NOMO-1 treated with dmso at 0.1 percent for 144 hours (cell line): ENCODE measurements around the gene SPATA13.

Experiments used
- DNase-seq: peaks from one replicate; lab custom pipeline; 2025; ENCODE audit not compliant: unreplicated experiment; lab: John Stamatoyannopoulos, UW

SPATA13 gene

DNA sequence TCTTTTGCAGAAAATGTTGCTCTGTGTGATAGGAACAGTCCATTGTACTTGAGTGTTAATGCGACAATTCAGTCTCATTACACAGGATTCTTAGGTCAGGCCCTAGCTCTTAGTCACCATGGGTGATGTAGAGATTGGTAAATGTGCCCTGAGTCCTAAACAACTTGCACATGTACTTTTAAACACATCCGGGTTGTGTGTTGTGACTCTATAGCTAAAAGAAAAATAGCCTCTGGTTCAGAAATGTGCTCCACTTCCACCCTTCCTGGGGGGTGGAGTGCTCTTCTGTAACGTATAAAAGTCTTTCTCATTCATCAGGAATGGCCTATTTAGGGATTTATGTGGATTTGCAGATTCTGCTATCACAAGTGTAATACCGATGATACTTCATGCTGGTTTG lies 5.2 kb downstream of the SPATA13 start:
- no peak for DNase-seq

GRCh38 chr13:24166561-24166960 lies 6.0 kb downstream of the SPATA13 start:
- DNase-seq = no peak

GRCh38 chr13:24167666-24168391 lies 7.3 kb downstream of the SPATA13 start:
- DNase-seq = no peak

- no peak for DNase-seq
Observed at GRCh38 chr13:24168392-24168750, 7.9 kb downstream of the SPATA13 start.

GRCh38 chr13:24168979-24169378 lies 8.5 kb downstream of the SPATA13 start:
- DNase-seq = no peak

GRCh38 chr13:24172071-24172470 lies 11.6 kb downstream of the SPATA13 start:
- DNase-seq = no peak

DNA sequence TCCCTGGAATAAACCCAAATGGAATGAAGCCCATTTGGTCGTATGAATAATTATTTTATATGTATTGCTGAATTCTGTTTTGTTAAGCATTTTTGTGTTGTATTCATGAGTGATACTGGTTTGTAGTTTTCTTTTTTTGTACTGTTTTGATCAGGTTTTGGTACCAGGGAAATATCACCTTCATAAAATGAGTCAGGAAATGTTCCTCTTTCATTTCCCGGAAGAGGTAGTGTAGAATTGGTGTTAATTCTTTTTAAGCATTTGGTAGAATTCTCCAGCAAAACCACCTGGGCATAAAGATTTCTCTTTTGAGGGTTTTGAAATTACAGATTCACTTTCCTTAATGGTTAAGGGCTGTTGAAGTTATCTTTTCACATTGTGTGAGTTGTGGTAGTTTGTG lies 13.3 kb downstream of the SPATA13 start:
- no peak for DNase-seq

DNA sequence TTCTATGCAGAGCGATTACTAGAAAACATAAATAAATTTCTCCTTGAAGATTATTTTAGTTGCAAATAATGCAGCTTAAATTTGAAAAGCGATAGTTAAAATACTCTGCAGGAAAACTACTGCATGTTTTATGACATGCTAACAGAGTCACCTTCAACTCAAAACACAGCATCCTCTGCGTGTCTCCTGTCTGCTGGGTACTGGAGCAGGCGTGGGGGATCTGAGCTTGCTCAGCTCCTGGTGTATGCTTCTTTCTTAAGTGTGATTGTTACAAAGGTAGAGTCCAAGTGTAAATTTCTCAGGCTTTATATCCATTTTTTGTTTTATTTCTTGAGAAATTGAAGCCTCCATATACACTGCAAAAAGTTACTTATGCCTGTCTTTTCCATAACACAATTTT lies 15.3 kb downstream of the SPATA13 start:
- no peak for DNase-seq

DNA sequence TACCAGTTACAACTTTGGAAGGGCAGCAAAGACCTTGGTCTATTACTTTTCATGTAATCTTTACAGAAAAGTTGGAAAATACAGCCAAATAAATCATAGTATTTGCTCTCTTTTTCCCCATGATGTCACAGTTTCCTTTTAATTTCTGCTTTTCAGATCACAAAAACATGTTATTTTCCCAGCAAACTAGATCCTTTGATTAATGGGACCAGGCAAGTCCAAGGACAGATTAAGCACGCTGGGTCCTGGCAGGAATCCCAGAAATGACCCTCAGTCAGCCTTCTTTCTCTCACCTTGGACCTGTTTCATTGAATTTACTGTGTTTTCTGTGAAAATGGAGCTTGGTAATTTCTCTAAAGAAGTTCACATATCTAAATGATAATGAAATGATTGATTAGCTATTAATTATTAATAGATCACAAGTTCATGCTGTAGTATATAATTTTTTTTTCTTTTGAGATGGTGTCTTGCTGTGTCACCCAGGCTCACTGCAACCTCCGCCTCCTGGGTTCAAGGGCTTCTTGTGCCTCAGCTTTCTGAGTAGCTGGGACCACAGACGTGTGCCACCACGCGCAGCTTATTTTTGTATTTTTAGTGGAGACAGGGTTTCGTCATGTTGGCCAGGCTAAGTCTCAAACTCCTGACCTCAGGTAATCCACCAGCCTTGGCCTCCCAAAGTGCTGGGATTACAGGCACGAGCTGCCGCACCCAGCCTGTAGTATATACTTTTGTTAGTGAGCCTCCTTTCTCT lies 16.0 kb downstream of the SPATA13 start:
- no peak for DNase-seq

DNA sequence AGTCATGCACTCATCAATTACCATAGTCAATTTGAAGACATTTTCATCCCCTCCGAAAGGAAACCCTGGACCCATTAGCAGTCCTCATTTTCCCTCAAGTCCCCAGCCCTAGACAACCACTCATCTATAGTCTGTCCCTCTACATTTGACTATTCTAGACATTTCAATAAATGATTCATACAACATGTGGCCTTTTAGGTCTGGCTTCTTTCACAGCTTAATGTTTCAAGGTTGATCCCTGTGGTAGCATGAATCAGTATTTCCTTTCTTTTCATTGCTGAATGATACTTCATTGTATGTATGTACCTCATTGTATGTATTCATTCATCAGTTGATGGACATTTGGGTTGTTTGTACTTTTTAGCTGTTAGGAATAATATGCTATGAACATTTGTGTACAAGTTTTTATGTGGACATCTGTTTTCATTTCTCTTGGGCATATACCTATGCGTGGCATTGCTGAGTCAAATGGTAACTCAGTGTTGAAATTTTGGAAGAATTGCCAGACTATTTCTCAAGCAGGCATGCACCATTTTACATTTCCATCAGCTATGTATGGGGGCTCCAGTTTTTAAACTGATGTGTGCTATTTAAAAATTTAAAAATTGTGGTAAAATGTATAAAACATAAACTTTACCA lies 18.4 kb downstream of the SPATA13 start:
- no peak for DNase-seq

DNA sequence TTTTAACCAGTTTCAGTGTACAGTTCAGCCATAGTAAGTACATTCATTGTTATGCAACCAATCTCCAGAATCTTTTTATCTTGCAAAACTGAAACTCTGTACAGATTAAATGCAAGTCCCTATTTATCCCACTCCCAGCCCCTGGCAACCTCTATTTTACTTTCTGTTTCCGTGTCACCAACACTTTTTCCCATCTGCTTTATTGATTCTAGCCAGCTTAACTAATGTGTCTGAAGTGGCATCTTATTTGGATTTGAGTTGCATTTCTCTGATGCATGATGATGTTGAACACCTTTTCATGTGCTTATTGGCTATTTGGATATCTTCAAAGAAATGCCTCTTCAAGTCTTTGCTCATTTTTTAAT lies 18.9 kb downstream of the SPATA13 start:
- DNase-seq = no peak

GRCh38 chr13:24180750-24181377 lies 20.3 kb downstream of the SPATA13 start:
- no peak for DNase-seq

- no peak for DNase-seq
Observed at GRCh38 chr13:24181991-24182702, 21.6 kb downstream of the SPATA13 start.

DNA sequence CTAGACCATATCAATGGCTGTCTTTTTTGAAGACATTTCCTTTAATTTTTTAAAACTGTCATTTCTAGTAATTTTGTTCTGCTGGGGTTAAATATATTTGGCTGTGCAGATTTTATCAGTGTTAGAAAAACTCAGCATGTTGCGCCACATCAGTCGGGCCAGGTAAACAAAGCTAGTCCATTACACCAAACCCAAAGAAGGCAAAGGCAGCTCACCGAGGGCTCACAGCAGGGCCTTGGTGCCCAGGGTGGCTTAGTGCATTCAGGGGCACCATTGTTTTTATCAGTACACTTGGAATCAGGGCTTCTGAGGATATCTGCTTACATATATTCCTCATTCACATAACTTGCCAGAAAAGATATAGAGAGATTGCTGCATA lies 22.2 kb downstream of the SPATA13 start:
- DNase-seq = no peak

- DNase-seq = no peak
Observed at GRCh38 chr13:24183741-24184182, 23.2 kb downstream of the SPATA13 start.

GRCh38 chr13:24184265-24184841 lies 23.8 kb downstream of the SPATA13 start:
- DNase-seq = no peak

- no peak for DNase-seq
Observed at GRCh38 chr13:24184882-24185281, 24.4 kb downstream of the SPATA13 start.

DNA sequence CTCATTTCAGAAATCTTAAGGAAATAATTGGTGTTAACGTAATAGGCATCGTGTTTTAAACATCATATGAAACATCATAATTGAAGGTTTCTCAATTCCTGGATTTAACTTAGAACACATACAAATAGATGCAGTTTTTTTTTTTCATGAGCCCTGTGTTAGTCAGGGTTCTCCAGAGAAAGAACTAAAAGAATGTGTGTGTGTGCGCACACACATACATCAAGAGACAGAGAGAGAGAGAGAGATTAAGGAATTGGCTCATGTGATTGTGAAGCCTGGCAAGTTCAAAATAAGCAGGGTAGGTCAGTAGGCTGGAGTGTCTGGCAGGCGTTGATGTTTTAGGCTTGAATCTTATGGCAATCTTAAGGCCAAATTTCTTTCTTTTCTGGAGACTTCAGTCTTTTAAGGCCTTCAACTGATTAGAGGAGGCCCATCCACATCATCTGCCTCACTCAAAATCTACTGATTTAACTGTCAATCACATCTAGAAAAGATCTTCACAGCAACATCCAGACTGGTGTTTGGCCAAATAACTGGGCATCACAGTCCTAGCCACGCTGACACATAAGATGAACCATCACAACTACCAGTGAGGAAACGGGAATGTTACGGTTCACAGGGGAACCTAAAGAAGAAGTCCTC lies 25.2 kb downstream of the SPATA13 start:
- DNase-seq = no peak

GRCh38 chr13:24187185-24187584 lies 26.7 kb downstream of the SPATA13 start:
- DNase-seq = peak; percentile 68

GRCh38 chr13:24192057-24192810 lies 31.7 kb downstream of the SPATA13 start:
- no peak for DNase-seq
